MCF 10A (cell line): Measurements from ENCODE around the gene CHD8. TPM values are rescaled to one million over a fixed set of nuclear protein-coding genes. Genes with fewer than 3 reads are reported as not detected.
"Not testable (repeated sequence)": the region's sequence is repeated elsewhere in the genome, so short reads cannot be mapped to it uniquely, and the experiment has no call there.

Source experiments
- BruUV-seq: library from RNA; stranded (reverse); fragments of 400-500 nt; replicated peaks from 2 replicates; lab custom pipeline; 2021; lab: Mats Ljungman, UMichigan
- CTCF ChIA-PET: fragments of 300-600 bp; sonication (Branson Sonifier 250); formaldehyde crosslinking; extraction: SDS; loops from one replicate; lab custom pipeline; 2021; ENCODE audit warnings: antibody characterized with exemption, inconsistent platforms; lab: Yijun Ruan, JAX
- POLR2A ChIA-PET: fragments of 300-600, 350-650 bp; sonication (Branson Sonifier 250); formaldehyde crosslinking; extraction: SDS; loops from one replicate; lab custom pipeline; 2020; ENCODE audit warnings: antibody characterized with exemption, inconsistent platforms; lab: Yijun Ruan, JAX
- DNase-seq: peaks from one replicate; pipeline ENCODE4 v3.0.0-alpha.2; 2018; ENCODE audit not compliant: unreplicated experiment
- H3K27ac Mint-ChIP-seq: one replicate; pipeline ENCODE4 v1.8.0; 2022; ENCODE audit warnings: mild to moderate bottlenecking, low read depth, mixed read lengths; ENCODE audit not compliant: unreplicated experiment
- H3K27me3 Mint-ChIP-seq: one replicate; pipeline ENCODE4 v1.8.0; 2022; ENCODE audit warnings: mixed read lengths; ENCODE audit not compliant: insufficient read depth, unreplicated experiment
- H3K36me3 Mint-ChIP-seq: one replicate; pipeline ENCODE4 v1.8.0; 2022; ENCODE audit warnings: mild to moderate bottlenecking, moderate library complexity, mixed read lengths; ENCODE audit not compliant: insufficient read depth, unreplicated experiment
- H3K4me1 Mint-ChIP-seq: one replicate; pipeline ENCODE4 v1.8.0; 2022; ENCODE audit warnings: mixed read lengths; ENCODE audit not compliant: insufficient read depth, unreplicated experiment
- H3K4me3 Mint-ChIP-seq: one replicate; pipeline ENCODE4 v1.8.0; 2022; ENCODE audit warnings: mild to moderate bottlenecking, moderate library complexity, mixed read lengths; ENCODE audit not compliant: unreplicated experiment
- H3K9me3 Mint-ChIP-seq: one replicate; pipeline ENCODE4 v1.8.0; 2022; ENCODE audit warnings: mixed read lengths; ENCODE audit not compliant: unreplicated experiment
- intact Hi-C: fragments of 100-400 bp; cut with micrococcal nuclease; formaldehyde crosslinking; loops from 2 replicates; pipeline ENCODE4 v1.14.1; 2022
- total RNA-seq: library from RNA; stranded (reverse); gene quantifications from 2 replicates; pipeline ENCODE4 v1.2.3, GENCODE V29; 2022
- TF ChIP-seq, protein P1 (sequence below): fragments of 200-600 bp; IDR thresholded peaks from one replicate; pipeline ENCODE4 v1.8.0; 2022; ENCODE audit warnings: antibody characterized with exemption, mild to moderate bottlenecking; ENCODE audit not compliant: unreplicated experiment

Gene CHD8
- total RNA-seq, 1 experiment from 2014 or later = 70.7 TPM

DNA sequence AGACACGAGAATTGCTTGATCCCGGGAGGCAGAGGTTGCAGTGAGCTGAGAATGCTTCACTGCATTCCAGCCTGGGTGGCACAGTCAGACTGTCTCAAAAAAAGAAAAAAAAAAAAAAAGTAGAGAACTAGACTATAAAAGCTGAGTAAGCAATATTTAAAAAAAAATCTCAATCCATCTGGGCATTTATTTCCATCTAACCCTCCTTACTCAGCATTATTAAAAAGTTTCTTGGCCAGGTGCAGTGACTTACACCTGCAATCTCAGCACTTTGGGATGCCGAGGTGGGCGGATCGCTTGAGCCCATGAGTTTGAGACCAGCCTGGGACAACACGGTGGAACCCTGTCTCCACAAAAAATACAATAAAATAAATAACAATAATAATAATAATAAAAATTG is 76.6 kb downstream of the CHD8 start:
- ChIA-PET POLR2A (no interaction called here), CTCF (no interaction called here)
- peaks cover 13% of the 10 kb centered on the region for H3K4me1 Mint-ChIP-seq
- H3K9me3 Mint-ChIP-seq = no peaks in the 10 kb centered on the region
- DNase-seq = no peak
- H3K27me3 Mint-ChIP-seq = no peaks in the 10 kb centered on the region
- H3K36me3 Mint-ChIP-seq = peaks cover 60% of the 10 kb centered on the region
- intact Hi-C loops = no loop called here
- no peak overlapping the region for H3K4me3 Mint-ChIP-seq
- TF ChIP-seq, protein P1, sequence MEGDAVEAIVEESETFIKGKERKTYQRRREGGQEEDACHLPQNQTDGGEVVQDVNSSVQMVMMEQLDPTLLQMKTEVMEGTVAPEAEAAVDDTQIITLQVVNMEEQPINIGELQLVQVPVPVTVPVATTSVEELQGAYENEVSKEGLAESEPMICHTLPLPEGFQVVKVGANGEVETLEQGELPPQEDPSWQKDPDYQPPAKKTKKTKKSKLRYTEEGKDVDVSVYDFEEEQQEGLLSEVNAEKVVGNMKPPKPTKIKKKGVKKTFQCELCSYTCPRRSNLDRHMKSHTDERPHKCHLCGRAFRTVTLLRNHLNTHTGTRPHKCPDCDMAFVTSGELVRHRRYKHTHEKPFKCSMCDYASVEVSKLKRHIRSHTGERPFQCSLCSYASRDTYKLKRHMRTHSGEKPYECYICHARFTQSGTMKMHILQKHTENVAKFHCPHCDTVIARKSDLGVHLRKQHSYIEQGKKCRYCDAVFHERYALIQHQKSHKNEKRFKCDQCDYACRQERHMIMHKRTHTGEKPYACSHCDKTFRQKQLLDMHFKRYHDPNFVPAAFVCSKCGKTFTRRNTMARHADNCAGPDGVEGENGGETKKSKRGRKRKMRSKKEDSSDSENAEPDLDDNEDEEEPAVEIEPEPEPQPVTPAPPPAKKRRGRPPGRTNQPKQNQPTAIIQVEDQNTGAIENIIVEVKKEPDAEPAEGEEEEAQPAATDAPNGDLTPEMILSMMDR = no peak
- no TSS peak for BruUV-seq
- no peak overlapping the region for H3K27ac Mint-ChIP-seq

DNA sequence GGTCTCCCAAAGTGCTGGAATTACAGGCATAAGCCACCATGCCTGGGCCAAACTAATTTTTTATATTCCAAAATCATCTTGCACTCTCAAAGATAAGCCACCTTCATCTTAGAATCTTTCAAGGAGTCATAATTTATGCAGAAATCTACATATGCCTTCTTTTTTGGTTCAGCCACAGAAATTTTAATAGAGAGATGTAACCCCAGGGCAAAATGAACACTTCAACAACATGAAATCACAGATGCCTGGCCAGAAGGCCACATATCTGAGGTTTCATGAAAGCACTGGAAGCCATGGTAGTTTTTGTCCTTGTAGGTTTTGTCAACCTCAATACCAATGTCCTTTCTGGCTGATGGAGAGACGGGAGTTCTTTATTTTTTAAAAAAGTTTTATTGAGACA is 81.9 kb downstream of the CHD8 start:
- intact Hi-C loops = no loop called here
- DNase-seq = no peak
- BruUV-seq = no TSS peak
- CTCF ChIA-PET = interaction anchor here (0.6 kb wide), 1 partner anchor 18 kb away, joined by 3 read pairs; no protein-coding TSS in a partner anchor
- Mint-ChIP-seq H3K36me3 (peaks cover 84% of the 10 kb centered on the region), H3K4me3 (no peak overlapping the region), H3K27ac (no peak overlapping the region), H3K27me3 (no peaks in the 10 kb centered on the region), H3K9me3 (no peaks in the 10 kb centered on the region), H3K4me1 (peaks cover 6% of the 10 kb centered on the region)
- TF ChIP-seq, protein P1 = no peak
- POLR2A ChIA-PET = interaction anchor here (1.2 kb wide), 1 partner anchor 110 kb away, joined by 3 read pairs; no protein-coding TSS in a partner anchor

DNA sequence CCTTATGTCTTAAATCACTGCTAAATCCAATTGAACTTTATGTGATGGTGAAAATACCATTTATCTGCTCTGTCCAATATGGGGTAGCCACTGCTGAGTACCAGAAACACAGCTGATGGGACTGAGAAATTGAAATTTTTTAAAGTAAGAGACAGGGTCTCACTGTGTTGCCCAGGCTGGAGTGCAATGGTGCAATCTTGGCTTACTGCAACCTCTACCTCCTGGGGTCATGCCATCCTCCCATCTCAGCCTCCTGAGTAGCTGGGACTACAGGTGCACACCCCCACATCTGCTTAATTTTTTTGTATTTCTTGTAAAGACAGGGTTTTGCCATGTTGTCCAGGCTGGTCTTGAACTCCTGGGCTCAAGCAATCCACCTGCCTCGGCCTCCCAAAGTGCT is 83.1 kb downstream of the CHD8 start:
- intact Hi-C loops = not testable (repeated sequence)

GRCh38 chr14:21369949-21370679 is 85.8 kb downstream of the CHD8 start:
- no peaks in the 10 kb centered on the region for H3K27me3 Mint-ChIP-seq
- no peaks in the 10 kb centered on the region for H3K9me3 Mint-ChIP-seq
- ChIA-PET POLR2A (interaction anchor here (0.6 to 0.7 kb wide), 3 partner anchors 8 to 1837 kb away, joined by 3 to 6 read pairs (median 3); no protein-coding TSS in a partner anchor), CTCF (interaction anchor here (0.5 kb wide), 1 partner anchor 56 kb away, joined by 3 read pairs; no protein-coding TSS in a partner anchor)
- TSS peak; percentile 9 for BruUV-seq
- DNase-seq = no peak
- no peak overlapping the region for H3K27ac Mint-ChIP-seq
- TF ChIP-seq, protein P1 = no peak
- no peak overlapping the region for H3K4me3 Mint-ChIP-seq
- peaks cover 90% of the 10 kb centered on the region for H3K36me3 Mint-ChIP-seq
- intact Hi-C loops = no loop called here
- H3K4me1 Mint-ChIP-seq = no peaks in the 10 kb centered on the region

More for the DNA sequence above, 83.1 kb downstream of the CHD8 start:
- not testable (repeated sequence) for H3K27ac Mint-ChIP-seq, H3K27me3 Mint-ChIP-seq, H3K4me1 Mint-ChIP-seq, BruUV-seq, DNase-seq, H3K4me3 Mint-ChIP-seq, H3K9me3 Mint-ChIP-seq
- H3K36me3 Mint-ChIP-seq = peaks cover 86% of the 10 kb centered on the region
- ChIA-PET CTCF (interaction anchor here (0.8 to 1.5 kb wide), 2 partner anchors 9 to 131 kb away, joined by 3 to 4 read pairs; no protein-coding TSS in a partner anchor), POLR2A (interaction anchor here (1.1 kb wide), 2 partner anchors 10 to 104 kb away, joined by 3 to 4 read pairs; partner anchors contain the start of gene TOX4)
